ENCODE measurements around the gene PABPN1.
A peak's percentile ranks its signal among the peaks of the same experiment; 100 is the strongest.

Gene PABPN1

GRCh38 chr14:23299211-23299957 is 21.9 kb upstream of the PABPN1 start:
- H3K4me3 ChIP-seq (ENCODE audit: low read depth, low read length), result no peak overlapping the region
- 0 out of 2 replicates have a peak, but pooled peaks have one; percentile 7 for TF ChIP-seq CTCF (IDR thresholded peaks at IDR 0.05; ENCODE audit: borderline replicate concordance, insufficient read depth, low read depth, low read length)

GRCh38 chr14:23299986-23300686 is 21.1 kb upstream of the PABPN1 start:
- no peak for TF ChIP-seq CTCF (IDR thresholded peaks at IDR 0.05; ENCODE audit: borderline replicate concordance, insufficient read depth, low read depth, low read length)
- H3K4me3 ChIP-seq (ENCODE audit: low read depth, low read length), result peak overlapping the region; percentile 46

GRCh38 chr14:23300687-23301223 is 20.5 kb upstream of the PABPN1 start:
- peak overlapping the region; percentile 46 for H3K4me3 ChIP-seq (ENCODE audit: low read depth, low read length)
- no peak for TF ChIP-seq CTCF (IDR thresholded peaks at IDR 0.05; ENCODE audit: borderline replicate concordance, insufficient read depth, low read depth, low read length)

GRCh38 chr14:23301288-23301968 is 19.8 kb upstream of the PABPN1 start:
- peak; percentile 86 for TF ChIP-seq CTCF (IDR thresholded peaks at IDR 0.05; ENCODE audit: borderline replicate concordance, insufficient read depth, low read depth, low read length)
- peak overlapping the region; percentile 65 for H3K4me3 ChIP-seq (ENCODE audit: low read depth, low read length)

GRCh38 chr14:23301969-23302289 is 19.3 kb upstream of the PABPN1 start:
- peak overlapping the region; percentile 65 for H3K4me3 ChIP-seq (ENCODE audit: low read depth, low read length)
- TF ChIP-seq CTCF (IDR thresholded peaks at IDR 0.05; ENCODE audit: borderline replicate concordance, insufficient read depth, low read depth, low read length), result no peak

GRCh38 chr14:23302290-23303225 is 18.7 kb upstream of the PABPN1 start, which contains the start of gene PPP1R3E:
PPP1R3E (minus strand) TSS chr14:23302859; CDS start chr14:23302576, 283 bp downstream.
- H3K4me3 ChIP-seq (ENCODE audit: low read depth, low read length), result peak within 1 kb of the TSS; percentile 65
- no peak for TF ChIP-seq CTCF (IDR thresholded peaks at IDR 0.05; ENCODE audit: borderline replicate concordance, insufficient read depth, low read depth, low read length)

All from GM12875 (cell line).